ENCODE data around the gene UBE2D2.

The UBE2D2 gene

GRCh38 chr5:139676951-139677735 lies 116.0 kb downstream of the UBE2D2 start:
- peak; percentile 82 for DNase-seq (ENCODE audit: low spot score)
